Measurements from ENCODE around the gene ENTPD6. TPM values are rescaled to one million over a fixed set of nuclear protein-coding genes. Genes with fewer than 3 reads are reported as not detected.

ENTPD6 gene
- polyA plus RNA-seq, 1 donor from 2014 or later: 143 TPM

GRCh38 chr20:25207960-25208534 lies 12.5 kb downstream of the ENTPD6 start:
- Histone ChIP-seq H3K4me2 (ENCODE audit: low read length) (no peak overlapping the region), H3K4me3 (ENCODE audit: low read length) (no peak overlapping the region), H3K9ac (ENCODE audit: low read length) (no peak overlapping the region), H3K9me3 (ENCODE audit: low read length) (no peaks in the 10 kb centered on the region), H3F3A (ENCODE audit: insufficient read depth, low read length, poor library complexity, severe bottlenecking) (no peaks in the 10 kb centered on the region), H2AFZ (ENCODE audit: low read depth, low read length) (no peak overlapping the region), H3K9me2 (ENCODE audit: insufficient read depth, low read length) (no peaks in the 10 kb centered on the region), H3K36me3 (ENCODE audit: insufficient read depth, low read length) (no peaks in the 10 kb centered on the region), H4K20me1 (ENCODE audit: insufficient read depth) (no peaks in the 10 kb centered on the region), H3K27me3 (ENCODE audit: insufficient read depth, low read depth, low read length) (no peaks in the 10 kb centered on the region), H3K79me2 (replicated peaks; ENCODE audit: insufficient read depth, low read length) (no peaks in the 10 kb centered on the region), H3K27ac (ENCODE audit: low read length) (no peak overlapping the region)
- no peak for TF ChIP-seq RAD21 (conservative IDR thresholded peaks at IDR 0.05)
- no peak for TF ChIP-seq POLR2AphosphoS5 (IDR thresholded peaks at IDR 0.05)
- no peak for TF ChIP-seq EZH2 (IDR thresholded peaks at IDR 0.05; ENCODE audit: borderline replicate concordance, insufficient read depth, low read length, poor library complexity, severe bottlenecking)
- TF ChIP-seq EP300 (conservative IDR thresholded peaks at IDR 0.05; ENCODE audit: poor library complexity, severe bottlenecking): no peak
- TF ChIP-seq CTCF (IDR thresholded peaks at IDR 0.05; ENCODE audit: poor library complexity, severe bottlenecking): no peak
- no peak for TF ChIP-seq SMC3 (conservative IDR thresholded peaks at IDR 0.05; ENCODE audit: poor library complexity)
- no peak for TF ChIP-seq TAF1 (IDR thresholded peaks at IDR 0.05; ENCODE audit: low read depth)
- TF ChIP-seq REST (IDR thresholded peaks at IDR 0.05; ENCODE audit: borderline replicate concordance): no peak
- TF ChIP-seq MXI1 (conservative IDR thresholded peaks at IDR 0.05; ENCODE audit: poor library complexity, severe bottlenecking): no peak

GRCh38 chr20:25209400-25209799 lies 13.9 kb downstream of the ENTPD6 start:
- no peaks in the 10 kb centered on the region for H3K36me3 ChIP-seq (ENCODE audit: insufficient read depth, low read length)
- no peaks in the 10 kb centered on the region for H3K9me3 ChIP-seq (ENCODE audit: low read length)
- H3K79me2 ChIP-seq (replicated peaks; ENCODE audit: insufficient read depth, low read length): no peaks in the 10 kb centered on the region
- no peaks in the 10 kb centered on the region for H3K27me3 ChIP-seq (ENCODE audit: insufficient read depth, low read depth, low read length)
- H2AFZ ChIP-seq (ENCODE audit: low read depth, low read length): no peak overlapping the region
- H3F3A ChIP-seq (ENCODE audit: insufficient read depth, low read length, poor library complexity, severe bottlenecking): no peaks in the 10 kb centered on the region
- no peak overlapping the region for H3K27ac ChIP-seq (ENCODE audit: low read length)
- no peak overlapping the region for H3K9ac ChIP-seq (ENCODE audit: low read length)
- no peak for TF ChIP-seq SMC3 (conservative IDR thresholded peaks at IDR 0.05; ENCODE audit: poor library complexity)
- TF ChIP-seq CTCF (IDR thresholded peaks at IDR 0.05; ENCODE audit: poor library complexity, severe bottlenecking): no peak
- H3K4me3 ChIP-seq (ENCODE audit: low read length): no peak overlapping the region
- no peak overlapping the region for H3K4me2 ChIP-seq (ENCODE audit: low read length)
- H3K9me2 ChIP-seq (ENCODE audit: insufficient read depth, low read length): no peaks in the 10 kb centered on the region
- no peaks in the 10 kb centered on the region for H4K20me1 ChIP-seq (ENCODE audit: insufficient read depth)
